HEK293 (cell line): ENCODE measurements around the gene RHOJ.

Experiments
- CTCF ChIA-PET: fragments of 350-600 bp; formaldehyde crosslinking; extraction: SDS; loops from one replicate; lab custom pipeline; 2021; ENCODE audit warnings: antibody characterized with exemption; lab: Yijun Ruan, JAX
- POLR2A ChIA-PET: fragments of 300-600 bp; formaldehyde crosslinking; extraction: SDS; loops from one replicate; lab custom pipeline; 2020; ENCODE audit warnings: antibody characterized with exemption, inconsistent platforms; lab: Yijun Ruan, JAX
- H3K27ac ChIP-seq: fragments of 200-500 bp; sonication (Bioruptor generic); 2 replicates; pipeline ENCODE4 v1.5.1; 2014; ENCODE audit warnings: low read depth, low read length, control low read depth, inconsistent platforms; ENCODE audit errors: extremely low read depth
- H3K36me3 ChIP-seq, 2 experiments: fragments of 200-500 bp in 1 of 2; sonication (Bioruptor generic) in 1 of 2; 1 replicate in 1 of 2; 2 replicates in 1 of 2; pipeline ENCODE4 v1.5.1; 2014 to 2017; ENCODE audit warnings: inconsistent platforms in 2 of 2, low read length in 2 of 2; ENCODE audit not compliant: control insufficient read depth in 2 of 2, insufficient read depth in 1 of 2
- H3K4me1 ChIP-seq: fragments of 200-500 bp; sonication (Bioruptor generic); 2 replicates; pipeline ENCODE4 v1.5.1; 2014; ENCODE audit warnings: mild to moderate bottlenecking, low read length, inconsistent platforms; ENCODE audit not compliant: control insufficient read depth, insufficient read depth
- H3K4me3 ChIP-seq: 2 replicates; pipeline ENCODE4 v1.5.1; 2011; ENCODE audit warnings: low read depth, mild to moderate bottlenecking, control low read depth, low read length, moderate library complexity
- H3K9me3 ChIP-seq: fragments of 200-500 bp; sonication (Bioruptor generic); 2 replicates; pipeline ENCODE4 v1.5.1; 2014; ENCODE audit warnings: low read depth, low read length, inconsistent platforms; ENCODE audit not compliant: control insufficient read depth, insufficient read depth
- BCL11B ChIP-seq: fragments of 450-650 bp; formaldehyde crosslinking; IDR thresholded peaks from 2 replicates; pipeline ENCODE4 v1.5.1; 2016; ENCODE audit warnings: low read depth, missing biosample characterization, missing genetic modification characterization
- CTCF ChIP-seq: fragments of 450-650 bp; formaldehyde crosslinking; IDR thresholded peaks from 2 replicates; pipeline ENCODE4 v1.5.1; 2016; ENCODE audit warnings: missing biosample characterization, missing genetic modification characterization
- HOXA7 ChIP-seq: sonication (generic); formaldehyde crosslinking; IDR thresholded peaks from 2 replicates; pipeline ENCODE4 v1.8.1; 2022; ENCODE audit warnings: missing genetic modification reagents, borderline replicate concordance
- OVOL3 ChIP-seq: fragments of 450-650 bp; formaldehyde crosslinking; IDR thresholded peaks from 2 replicates; pipeline ENCODE4 v1.5.1; 2016; ENCODE audit warnings: missing biosample characterization, missing genetic modification characterization
- PRDM4 ChIP-seq: fragments of 450-650 bp; formaldehyde crosslinking; IDR thresholded peaks from 2 replicates; pipeline ENCODE4 v1.5.1; 2017; ENCODE audit warnings: missing biosample characterization, missing genetic modification characterization
- ZNF132 ChIP-seq: fragments of 450-650 bp; formaldehyde crosslinking; IDR thresholded peaks from 2 replicates; pipeline ENCODE4 v1.5.1; 2017; ENCODE audit warnings: missing biosample characterization, missing genetic modification characterization, borderline replicate concordance
- ZNF140 ChIP-seq: fragments of 450-650 bp; formaldehyde crosslinking; IDR thresholded peaks from 2 replicates; pipeline ENCODE4 v1.5.1; 2016; ENCODE audit warnings: missing biosample characterization, missing genetic modification characterization
- ZNF146 ChIP-seq: fragments of 450-650 bp; formaldehyde crosslinking; IDR thresholded peaks from 2 replicates; pipeline ENCODE4 v1.5.1; 2016; ENCODE audit warnings: missing biosample characterization, missing genetic modification characterization
- ZNF18 ChIP-seq: fragments of 450-650 bp; formaldehyde crosslinking; IDR thresholded peaks from 2 replicates; pipeline ENCODE4 v1.5.1; 2016; ENCODE audit warnings: missing biosample characterization, missing genetic modification characterization
- ZNF366 ChIP-seq: fragments of 450-650 bp; formaldehyde crosslinking; conservative IDR thresholded peaks from 2 replicates; pipeline ENCODE4 v1.5.1; 2016; ENCODE audit warnings: missing biosample characterization, missing genetic modification characterization
- ZNF394 ChIP-seq: fragments of 450-650 bp; formaldehyde crosslinking; IDR thresholded peaks from 2 replicates; pipeline ENCODE4 v1.5.1; 2016; ENCODE audit warnings: missing biosample characterization, missing genetic modification characterization, mild to moderate bottlenecking, moderate library complexity, borderline replicate concordance
- ZNF404 ChIP-seq: fragments of 450-650 bp; formaldehyde crosslinking; IDR thresholded peaks from 2 replicates; pipeline ENCODE4 v1.5.1; 2017; ENCODE audit warnings: missing biosample characterization, missing genetic modification characterization
- ZNF624 ChIP-seq: fragments of 450-650 bp; formaldehyde crosslinking; IDR thresholded peaks from 2 replicates; pipeline ENCODE4 v1.5.1; 2017; ENCODE audit warnings: missing biosample characterization, missing genetic modification characterization
- ZNF639 ChIP-seq: fragments of 450-650 bp; formaldehyde crosslinking; IDR thresholded peaks from 2 replicates; pipeline ENCODE4 v1.5.1; 2016; ENCODE audit warnings: missing biosample characterization, missing genetic modification characterization
- ZNF701 ChIP-seq: fragments of 450-650 bp; formaldehyde crosslinking; IDR thresholded peaks from 2 replicates; pipeline ENCODE4 v1.5.1; 2016; ENCODE audit warnings: missing biosample characterization, missing genetic modification characterization
- ZNF747 ChIP-seq: fragments of 450-650 bp; formaldehyde crosslinking; IDR thresholded peaks from 2 replicates; pipeline ENCODE4 v1.5.1; 2016; ENCODE audit warnings: missing biosample characterization, missing genetic modification characterization
- ZNF776 ChIP-seq: fragments of 450-650 bp; formaldehyde crosslinking; IDR thresholded peaks from 2 replicates; pipeline ENCODE4 v1.5.0; 2017; ENCODE audit warnings: missing biosample characterization, missing genetic modification characterization, borderline replicate concordance
- ZNF837 ChIP-seq: fragments of 450-650 bp; formaldehyde crosslinking; IDR thresholded peaks from 2 replicates; pipeline ENCODE4 v1.5.1; 2016; ENCODE audit warnings: missing biosample characterization, missing genetic modification characterization
- TF ChIP-seq, protein P1 (sequence below): fragments of 450-650 bp; formaldehyde crosslinking; IDR thresholded peaks from 2 replicates; pipeline ENCODE4 v1.5.1; 2016; ENCODE audit warnings: missing biosample characterization, missing genetic modification characterization
- TF ChIP-seq, protein P2 (sequence below): fragments of 450-650 bp; formaldehyde crosslinking; IDR thresholded peaks from 2 replicates; pipeline ENCODE4 v1.5.1; 2016; ENCODE audit warnings: missing biosample characterization, missing genetic modification characterization

The RHOJ gene

DNA sequence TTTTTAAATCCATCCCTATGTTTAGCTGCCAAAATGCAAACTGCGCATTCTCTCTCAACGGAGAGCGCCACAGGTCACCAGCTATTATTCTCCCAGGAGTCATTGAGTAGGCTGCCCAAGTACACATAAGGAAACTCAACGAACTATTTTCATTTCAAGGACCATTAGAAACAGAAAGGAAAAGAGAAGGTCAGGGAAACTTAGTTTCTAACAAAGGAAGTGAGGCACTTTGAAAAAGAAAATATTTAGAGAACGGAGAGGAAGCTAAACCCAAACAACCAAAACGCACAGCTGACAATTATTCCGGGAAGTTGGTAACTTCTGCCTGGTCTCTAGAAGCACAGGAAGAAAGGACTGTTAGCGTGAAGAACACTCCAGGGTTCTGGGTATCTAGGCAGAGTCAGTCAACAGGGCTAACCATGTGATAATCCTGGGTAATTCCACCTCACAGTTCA is 91.0 kb downstream of the RHOJ start:
- H3K27ac ChIP-seq, result no peak overlapping the region
- ChIA-PET CTCF (interaction anchor here (1.2 kb wide), 1 partner anchor 92 kb away, joined by 3 read pairs; no protein-coding TSS in a partner anchor), POLR2A (no interaction called here)
- TF ChIP-seq ZNF747 (tag by site-specific recombination) (no peak), ZNF132 (no peak), BCL11B (tag by site-specific recombination) (no peak), ZNF146 (tag by site-specific recombination) (no peak)
- TF ChIP-seq, protein P1, sequence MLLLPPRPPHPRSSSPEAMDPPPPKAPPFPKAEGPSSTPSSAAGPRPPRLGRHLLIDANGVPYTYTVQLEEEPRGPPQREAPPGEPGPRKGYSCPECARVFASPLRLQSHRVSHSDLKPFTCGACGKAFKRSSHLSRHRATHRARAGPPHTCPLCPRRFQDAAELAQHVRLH, result no peak
- no peaks in the 10 kb centered on the region for H3K9me3 ChIP-seq
- H3K4me3 ChIP-seq, result no peak overlapping the region
- H3K36me3 ChIP-seq, result no peaks in the 10 kb centered on the region
- H3K4me1 ChIP-seq, result no peaks in the 10 kb centered on the region

DNA sequence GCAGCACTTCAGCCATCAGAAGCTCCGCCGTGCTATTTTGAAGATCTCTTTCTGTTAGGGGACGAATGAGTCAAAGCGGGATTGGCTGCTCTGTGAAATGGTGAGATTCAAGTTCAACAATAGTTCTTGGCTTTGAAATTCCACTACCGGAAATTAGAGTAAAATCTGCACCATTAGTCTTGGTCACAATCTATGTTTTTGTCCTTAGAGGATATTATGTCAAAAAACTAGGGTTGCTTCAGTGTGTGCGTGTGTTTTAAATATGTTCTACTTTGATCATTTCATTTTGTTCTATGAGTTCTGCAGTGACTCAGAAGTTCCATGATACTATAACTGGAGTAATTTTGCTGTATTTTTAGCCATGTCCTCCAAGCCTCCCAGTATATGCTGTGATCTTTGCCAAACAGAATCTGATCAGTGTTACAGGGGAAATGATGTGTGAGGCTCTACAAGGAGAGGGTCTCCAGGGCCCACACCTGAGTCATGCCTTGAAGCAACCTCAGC is 91.9 kb downstream of the RHOJ start:
- POLR2A ChIA-PET, result no interaction called here
- Histone ChIP-seq H3K27ac (no peak overlapping the region), H3K36me3 (no peaks in the 10 kb centered on the region), H3K4me3 (no peak overlapping the region), H3K4me1 (no peaks in the 10 kb centered on the region), H3K9me3 (no peaks in the 10 kb centered on the region)
- TF ChIP-seq ZNF776 (tag by site-specific recombination) (no peak), ZNF132 (no peak), PRDM4 (tag by site-specific recombination) (no peak), ZNF140 (tag by site-specific recombination) (no peak), ZNF394 (no peak), OVOL3 (tag by site-specific recombination) (no peak), ZNF404 (tag by site-specific recombination) (no peak)
- TF ChIP-seq, protein P2, sequence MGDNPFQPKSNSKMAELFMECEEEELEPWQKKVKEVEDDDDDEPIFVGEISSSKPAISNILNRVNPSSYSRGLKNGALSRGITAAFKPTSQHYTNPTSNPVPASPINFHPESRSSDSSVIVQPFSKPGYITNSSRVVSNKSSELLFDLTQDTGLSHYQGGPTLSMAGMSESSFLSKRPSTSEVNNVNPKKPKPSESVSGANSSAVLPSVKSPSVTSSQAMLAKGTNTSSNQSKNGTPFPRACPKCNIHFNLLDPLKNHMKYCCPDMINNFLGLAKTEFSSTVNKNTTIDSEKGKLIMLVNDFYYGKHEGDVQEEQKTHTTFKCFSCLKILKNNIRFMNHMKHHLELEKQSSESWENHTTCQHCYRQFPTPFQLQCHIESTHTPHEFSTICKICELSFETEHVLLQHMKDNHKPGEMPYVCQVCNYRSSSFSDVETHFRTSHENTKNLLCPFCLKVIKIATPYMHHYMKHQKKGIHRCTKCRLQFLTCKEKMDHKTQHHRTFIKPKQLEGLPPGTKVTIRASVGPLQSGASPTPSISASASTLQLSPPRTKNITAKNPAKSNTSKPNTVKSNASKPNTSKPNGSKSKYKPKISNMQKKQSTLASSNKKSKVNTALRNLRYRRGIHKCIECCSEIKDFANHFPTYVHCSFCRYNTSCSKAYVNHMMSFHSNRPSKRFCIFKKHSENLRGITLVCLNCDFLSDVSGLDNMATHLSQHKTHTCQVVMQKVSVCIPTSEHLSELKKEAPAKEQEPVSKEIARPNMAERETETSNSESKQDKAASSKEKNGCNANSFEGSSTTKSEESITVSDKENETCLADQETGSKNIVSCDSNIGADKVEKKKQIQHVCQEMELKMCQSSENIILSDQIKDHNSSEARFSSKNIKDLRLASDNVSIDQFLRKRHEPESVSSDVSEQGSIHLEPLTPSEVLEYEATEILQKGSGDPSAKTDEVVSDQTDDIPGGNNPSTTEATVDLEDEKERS (tag by site-specific recombination), result no peak
- CTCF ChIA-PET, result interaction anchor here (0.6 kb wide), 1 partner anchor 1941 kb away, joined by 3 read pairs; no protein-coding TSS in a partner anchor

GRCh38 chr14:63297372-63298063 is 93.3 kb downstream of the RHOJ start:
- H3K36me3 ChIP-seq, result no peaks in the 10 kb centered on the region
- H3K4me1 ChIP-seq, result no peaks in the 10 kb centered on the region
- H3K9me3 ChIP-seq, result no peaks in the 10 kb centered on the region
- no peak overlapping the region for H3K27ac ChIP-seq
- H3K4me3 ChIP-seq, result no peak overlapping the region
- ChIA-PET POLR2A (no interaction called here), CTCF (interaction anchor here (0.9 kb wide), 1 partner anchor 123 kb away, joined by 5 read pairs; no protein-coding TSS in a partner anchor)
- no peak for TF ChIP-seq ZNF701 (tag by site-specific recombination)
- TF ChIP-seq CTCF, result no peak
- no peak for TF ChIP-seq ZNF837
- no peak for TF ChIP-seq HOXA7 (CRISPR knock-in tag)
- TF ChIP-seq ZNF624, result no peak
- no peak for TF ChIP-seq ZNF366 (tag by site-specific recombination)
- TF ChIP-seq ZNF18, result no peak
- TF ChIP-seq ZNF639 (tag by site-specific recombination), result no peak
